ENCODE data around the gene CRADD. TPM values are rescaled to one million over a fixed set of nuclear protein-coding genes. Genes with fewer than 3 reads are reported as not detected.
"Not testable (repeated sequence)": the region's sequence is repeated elsewhere in the genome, so short reads cannot be mapped to it uniquely, and the experiment has no call there.

The CRADD gene
- polyA plus RNA-seq, 4 donors, result 11.3 to 16.2 (median 14.2) TPM

DNA sequence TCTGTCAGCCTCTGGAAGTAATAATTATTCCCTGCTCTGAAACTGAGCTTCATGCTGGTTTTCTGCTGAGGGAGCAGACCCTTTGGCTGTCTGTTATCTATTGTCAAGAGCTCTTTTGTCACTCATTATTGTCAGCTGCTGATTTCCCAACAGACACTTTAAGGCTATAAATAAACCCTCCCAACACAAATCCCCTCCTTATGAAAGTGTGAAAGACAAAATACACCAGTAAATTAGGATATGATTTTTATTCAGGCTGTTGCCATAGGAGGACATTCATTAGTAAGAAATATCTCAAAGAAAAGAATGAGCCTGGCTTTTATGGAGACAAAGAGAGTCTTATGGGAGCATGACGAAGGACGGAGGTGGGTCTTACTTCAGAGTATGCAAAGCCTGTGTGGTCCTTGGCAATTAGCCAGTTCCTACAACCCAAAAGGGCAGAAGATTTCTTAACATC, 180.8 kb downstream of the CRADD start:
- no peak for DNase-seq (ENCODE audit: low read depth in 4 of 4, low spot score in 3 of 4)

DNA sequence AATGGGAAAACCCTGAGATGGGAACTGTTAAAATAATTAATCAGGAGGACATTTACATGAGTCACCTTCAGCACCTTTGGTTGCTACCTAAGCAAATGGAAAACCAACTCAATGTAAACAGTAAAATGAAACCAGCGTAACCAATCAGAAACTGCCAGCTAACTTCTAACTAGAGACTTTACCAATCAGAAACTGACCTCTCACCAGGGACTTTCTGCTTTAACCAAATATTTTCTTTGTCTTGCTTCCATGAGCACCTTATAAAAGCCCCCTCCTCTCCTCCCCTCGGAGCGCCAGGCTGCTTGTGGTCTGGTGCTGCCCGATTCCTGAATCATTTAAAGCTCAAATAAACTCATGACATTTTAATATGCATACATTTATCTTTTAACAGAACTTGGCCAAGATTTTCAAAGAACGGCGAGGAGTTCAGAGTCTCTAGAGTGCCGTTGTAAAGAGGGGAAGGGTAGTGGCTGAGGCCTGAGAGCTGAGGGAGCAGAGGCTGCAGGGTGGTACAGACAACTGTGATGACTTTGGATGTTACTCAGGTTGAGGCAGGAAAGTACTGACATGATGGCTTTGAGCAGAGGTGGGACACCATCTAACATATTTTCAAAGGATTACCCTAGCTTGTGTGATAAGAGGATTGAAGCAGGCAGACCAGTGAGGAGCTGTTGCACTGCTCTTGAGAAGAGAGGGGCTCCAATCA, 183.6 kb downstream of the CRADD start:
- no peak for DNase-seq (ENCODE audit: low read depth in 4 of 4, low spot score in 3 of 4)

DNA sequence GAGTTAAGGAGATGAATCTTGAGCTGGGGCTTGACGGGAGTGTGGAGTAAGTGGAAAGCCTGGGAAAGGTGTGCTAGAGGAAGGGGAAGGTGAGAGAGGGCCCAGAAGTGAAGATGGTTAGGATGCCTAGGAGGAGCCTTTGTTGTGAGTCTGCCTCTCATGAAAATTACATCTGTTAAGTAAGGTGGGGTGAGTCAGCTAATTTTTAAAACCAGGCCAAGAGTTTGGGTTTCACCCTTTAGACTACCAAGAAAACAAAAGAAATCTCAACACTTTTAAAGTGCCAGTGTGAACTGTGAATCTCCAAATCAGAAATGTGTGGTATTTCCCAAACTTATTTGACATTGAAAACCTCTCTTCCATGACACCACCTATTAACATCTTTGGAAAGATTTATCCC, 185.2 kb downstream of the CRADD start:
- no peak for DNase-seq (ENCODE audit: low read depth in 4 of 4, low spot score in 3 of 4)

DNA sequence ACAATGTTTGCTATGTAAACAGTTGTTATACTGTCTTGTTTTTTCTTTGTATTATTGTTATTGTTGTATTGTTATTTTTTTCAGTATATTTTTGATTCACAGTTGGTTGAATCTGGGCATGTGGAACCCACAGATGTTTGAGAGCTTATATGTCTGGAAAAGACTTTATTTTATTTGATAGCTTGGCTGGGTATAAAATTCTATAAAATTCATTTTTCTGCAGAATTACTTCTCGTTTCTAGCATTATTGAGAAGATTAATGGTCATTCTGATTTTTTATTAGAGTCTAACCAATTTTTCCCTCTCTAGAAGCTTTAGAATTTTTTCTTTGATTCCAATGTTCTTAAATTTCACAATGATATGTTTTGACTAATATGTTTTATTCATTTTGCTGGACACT, 188.6 kb downstream of the CRADD start:
- DNase-seq (ENCODE audit: low read depth in 4 of 4, low spot score in 3 of 4), result no peak

DNA sequence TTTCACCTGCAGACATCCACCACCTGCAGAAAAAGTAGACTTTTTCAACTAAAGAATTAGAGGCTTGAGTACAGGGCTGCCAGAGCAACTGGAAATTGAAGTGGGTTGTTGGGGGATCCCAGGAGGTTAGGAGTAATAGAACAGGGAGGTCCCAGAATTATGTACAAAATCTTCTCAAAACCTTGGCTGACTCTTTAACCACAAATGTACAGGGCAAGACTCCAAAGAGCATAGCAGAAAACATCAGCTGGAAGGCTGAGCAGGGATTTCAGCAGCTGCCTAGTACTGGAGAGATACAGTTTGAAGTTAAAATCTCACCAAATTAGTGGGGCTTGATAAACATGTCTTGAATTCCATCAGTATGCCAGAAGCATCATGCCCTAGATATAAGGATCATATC, 191.6 kb downstream of the CRADD start:
- DNase-seq (ENCODE audit: low read depth in 4 of 4, low spot score in 3 of 4), result no peak

DNA sequence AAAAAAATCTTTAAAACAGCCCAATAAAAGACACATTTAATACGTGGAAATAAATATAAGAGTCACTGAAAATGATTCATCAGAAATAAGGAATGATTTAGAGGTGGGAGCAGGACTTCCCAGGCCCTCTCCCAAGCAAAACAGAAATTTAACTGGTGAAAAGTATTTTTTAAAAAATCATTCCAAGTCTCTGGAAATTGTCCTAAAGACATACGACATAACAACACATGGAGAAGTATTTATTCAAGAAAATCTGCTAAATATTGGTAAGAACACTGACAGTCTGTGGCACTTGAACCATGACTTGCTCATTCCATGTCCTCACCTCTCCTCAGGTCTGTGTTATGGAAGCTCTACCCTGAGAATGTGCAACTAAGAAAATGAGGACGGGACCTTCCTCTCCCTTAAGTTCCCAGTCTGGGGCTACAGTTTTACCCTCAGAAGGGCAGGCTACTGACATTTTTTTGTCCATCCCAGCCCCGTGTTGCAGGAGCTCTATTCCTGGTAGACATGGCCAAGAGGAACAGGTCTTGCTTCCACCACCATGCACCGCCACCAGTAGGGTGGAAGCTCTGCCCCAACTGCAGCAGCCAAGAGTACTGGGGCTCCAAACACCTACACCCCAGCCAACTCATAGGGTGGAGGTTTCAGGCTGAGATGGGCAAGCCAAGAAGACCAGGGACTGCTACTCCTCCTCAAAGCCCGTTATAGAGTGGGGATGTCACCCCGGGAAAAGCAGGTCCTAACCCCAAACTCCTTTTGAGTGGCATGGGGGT, 193.0 kb downstream of the CRADD start:
- DNase-seq (ENCODE audit: low read depth in 4 of 4, low spot score in 3 of 4), result no peak

DNA sequence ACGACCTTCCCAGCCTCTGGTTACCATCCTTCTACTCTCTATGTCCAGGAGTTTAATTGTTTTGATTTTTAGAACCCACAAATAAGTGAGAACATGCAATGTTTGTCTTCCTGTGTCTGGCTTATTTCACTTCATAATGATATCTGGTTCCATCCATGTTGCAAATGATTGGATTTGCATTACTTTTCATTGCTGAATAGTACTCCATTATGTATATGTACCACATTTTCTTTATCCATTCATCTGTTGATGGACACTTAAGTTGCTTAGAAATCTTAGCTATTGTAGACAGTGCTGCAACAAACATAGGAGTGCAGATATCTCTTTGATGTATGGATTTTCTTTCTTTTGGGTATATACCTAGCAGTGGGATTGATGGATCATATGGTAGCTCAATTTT, 194.4 kb downstream of the CRADD start:
- not testable (repeated sequence) for DNase-seq (ENCODE audit: low read depth in 4 of 4, low spot score in 3 of 4)

DNA sequence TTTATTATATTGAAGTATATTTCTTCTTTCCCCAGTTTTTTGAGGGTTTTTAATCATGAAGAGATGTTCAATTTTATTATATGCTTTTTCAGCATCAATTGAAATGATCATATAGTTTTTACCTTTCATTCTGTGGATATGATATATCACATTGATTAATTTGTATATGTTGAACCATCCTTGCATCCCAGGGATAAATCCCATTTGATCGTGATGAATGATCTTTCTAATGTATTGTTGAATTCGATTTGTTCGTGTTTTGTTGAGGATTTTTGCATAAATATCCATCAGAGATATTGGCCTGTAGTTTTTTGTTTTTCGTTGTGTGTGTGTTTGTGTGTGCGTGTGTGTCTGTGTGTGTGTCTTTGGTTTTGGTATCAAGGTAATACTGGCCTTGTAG, 196.4 kb downstream of the CRADD start:
- no peak for DNase-seq (ENCODE audit: low read depth in 4 of 4, low spot score in 3 of 4)

DNA sequence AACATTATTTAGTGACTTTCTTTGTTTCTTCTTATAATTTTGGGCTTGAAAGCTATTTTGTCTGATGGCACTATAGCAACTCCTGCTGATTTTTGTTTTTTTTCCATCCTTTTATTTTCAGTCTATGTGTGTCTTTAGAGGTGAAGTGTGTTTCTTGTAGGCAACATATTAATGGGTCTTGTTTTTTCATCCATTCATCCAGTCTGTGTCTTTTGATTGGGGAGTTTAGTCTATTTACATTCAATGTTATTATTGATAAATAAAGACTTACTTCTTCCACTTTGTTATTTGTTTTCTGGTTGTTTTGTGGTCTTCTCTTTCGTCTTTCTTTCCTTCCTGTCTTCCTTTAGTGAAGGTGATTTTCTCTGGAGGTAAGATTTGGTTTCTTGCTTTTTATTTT, 198.0 kb downstream of the CRADD start:
- DNase-seq (ENCODE audit: low read depth in 4 of 4, low spot score in 3 of 4), result no peak

DNA sequence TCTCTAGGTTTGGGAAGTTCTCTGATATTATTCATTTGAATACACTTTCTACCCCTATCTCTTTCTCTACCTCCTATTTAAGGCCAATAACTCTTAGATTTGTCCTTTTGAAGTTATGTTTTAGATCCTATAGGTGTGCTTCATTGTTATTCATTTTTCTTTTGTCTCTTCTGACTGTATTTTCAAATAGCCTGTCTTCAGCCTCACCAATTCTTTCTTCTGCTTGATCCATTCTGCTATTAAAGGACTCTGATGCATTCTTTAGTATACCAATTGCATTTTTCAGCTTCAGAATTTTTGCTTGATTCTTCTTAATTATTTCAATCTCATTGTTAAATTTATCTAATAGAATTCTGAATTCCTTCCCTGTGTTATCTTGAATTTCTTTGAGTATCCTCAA, 199.2 kb downstream of the CRADD start:
- no peak for DNase-seq (ENCODE audit: low read depth in 4 of 4, low spot score in 3 of 4)

DNA sequence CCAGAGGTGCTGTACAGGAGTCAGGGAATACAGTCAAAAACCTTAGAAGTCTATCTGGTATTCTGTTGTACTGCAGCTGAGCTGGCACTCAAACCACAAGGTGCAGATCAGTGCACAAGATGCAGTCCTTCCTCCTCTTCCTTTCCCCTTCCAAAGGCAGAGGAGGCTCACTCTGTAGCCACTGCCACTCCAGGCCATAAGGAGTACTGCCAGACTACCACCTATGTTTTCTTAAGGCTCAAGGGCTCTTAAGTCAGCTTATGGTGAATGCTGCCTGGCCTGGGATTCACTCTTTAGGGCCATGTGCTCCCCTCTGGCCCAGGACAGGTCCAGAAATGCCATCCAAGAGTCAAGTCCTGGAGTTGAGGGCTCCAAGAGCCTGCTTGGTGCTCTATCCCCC, 200.3 kb downstream of the CRADD start:
- no peak for DNase-seq (ENCODE audit: low read depth in 4 of 4, low spot score in 3 of 4)

DNA sequence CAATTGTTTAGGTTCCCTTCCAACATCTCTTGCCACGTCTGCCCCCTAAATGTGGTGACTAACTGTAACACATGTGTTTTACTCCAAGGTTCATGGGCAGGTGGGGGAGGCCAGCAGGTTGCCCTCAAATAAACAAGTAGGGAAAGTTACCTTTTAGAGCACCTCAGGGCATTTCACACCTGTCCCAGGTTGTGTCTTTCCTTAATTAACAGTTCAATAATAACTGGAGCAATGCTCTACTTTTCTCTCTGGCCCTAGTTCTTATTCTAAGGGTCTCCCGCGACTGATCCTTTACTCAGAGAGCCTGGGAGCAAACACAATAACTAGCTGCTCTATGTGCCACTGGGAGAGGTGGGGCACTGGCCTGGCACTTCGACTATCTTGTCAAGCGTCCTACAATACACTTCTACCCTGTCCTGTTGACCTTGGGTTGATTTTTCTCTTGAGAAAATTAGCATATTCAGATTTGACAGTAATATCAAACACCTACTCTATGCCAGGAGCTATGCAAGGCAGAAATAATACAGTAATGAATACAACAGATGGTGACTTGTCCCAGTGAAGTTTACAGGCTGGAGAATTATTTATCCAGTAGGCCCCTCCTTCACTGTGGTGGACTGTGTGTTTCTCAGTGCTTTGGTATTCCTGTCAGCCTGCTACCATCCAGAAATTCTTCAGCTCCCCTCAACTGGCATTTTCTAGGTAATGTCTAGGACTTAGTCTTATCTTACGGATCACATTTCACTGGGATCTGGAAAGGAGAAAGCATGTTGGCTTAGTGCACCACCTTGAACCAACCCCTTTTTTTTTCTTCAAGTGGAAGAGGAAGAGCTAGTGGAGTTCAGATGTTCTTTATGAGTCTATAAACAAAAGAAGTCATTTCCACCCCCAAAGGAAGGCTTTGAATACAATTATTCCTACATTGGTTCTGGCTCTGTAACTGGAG, 202.6 kb downstream of the CRADD start:
- DNase-seq (ENCODE audit: low read depth in 4 of 4, low spot score in 3 of 4), result no peak

DNA sequence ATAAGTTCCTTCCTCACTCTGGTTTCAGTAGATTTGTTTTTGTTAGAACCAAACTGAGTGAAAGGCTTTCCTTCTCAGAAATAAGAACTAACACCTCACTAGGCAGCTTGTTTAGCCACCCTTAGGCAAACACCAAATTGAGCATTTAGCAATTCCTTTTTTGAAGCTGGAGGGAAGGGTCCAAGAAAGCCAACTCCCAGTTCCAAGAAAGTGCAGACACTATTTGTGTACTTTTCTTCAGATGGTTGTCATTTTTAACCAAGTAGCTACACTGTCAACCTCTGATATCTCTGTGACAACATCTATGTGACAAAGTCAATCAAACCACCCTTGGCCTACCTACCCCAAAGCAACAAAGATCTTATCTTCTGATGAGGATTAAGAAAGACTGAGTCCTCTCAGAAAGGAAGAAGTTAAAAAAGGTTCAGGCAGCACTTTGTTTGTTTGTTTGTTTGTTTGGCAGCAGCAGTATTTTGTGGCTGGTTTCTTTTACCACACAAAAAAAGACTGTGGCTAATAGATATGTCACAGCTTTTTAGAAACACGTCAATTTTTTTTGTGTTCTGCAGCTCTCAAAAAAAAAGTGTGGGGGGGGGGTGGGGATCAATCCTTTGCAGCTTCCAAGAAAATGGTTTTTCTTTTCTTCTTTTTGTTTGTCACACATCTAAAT, 203.8 kb downstream of the CRADD start:
- DNase-seq (ENCODE audit: low read depth in 4 of 4, low spot score in 3 of 4), result no peak

DNA sequence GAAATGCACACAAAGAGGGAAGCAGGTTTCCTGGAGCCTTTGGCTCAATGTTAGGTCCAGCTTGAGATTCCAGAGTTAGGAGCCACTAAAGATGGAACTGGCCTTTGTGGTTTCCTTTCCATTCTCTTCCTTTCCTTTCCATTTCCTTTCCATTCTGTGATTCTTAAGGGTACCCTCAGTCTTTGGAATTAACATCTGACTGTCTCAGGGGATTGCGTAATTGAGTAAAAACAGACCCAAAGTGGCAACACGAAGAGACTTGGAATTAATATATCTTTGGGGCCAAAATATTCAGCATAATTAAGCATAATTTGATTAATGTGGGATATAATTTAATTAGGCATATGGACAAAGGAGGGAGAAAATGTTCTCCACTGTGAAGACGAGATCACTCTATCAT, 205.6 kb downstream of the CRADD start:
- no peak for DNase-seq (ENCODE audit: low read depth in 4 of 4, low spot score in 3 of 4)

DNA sequence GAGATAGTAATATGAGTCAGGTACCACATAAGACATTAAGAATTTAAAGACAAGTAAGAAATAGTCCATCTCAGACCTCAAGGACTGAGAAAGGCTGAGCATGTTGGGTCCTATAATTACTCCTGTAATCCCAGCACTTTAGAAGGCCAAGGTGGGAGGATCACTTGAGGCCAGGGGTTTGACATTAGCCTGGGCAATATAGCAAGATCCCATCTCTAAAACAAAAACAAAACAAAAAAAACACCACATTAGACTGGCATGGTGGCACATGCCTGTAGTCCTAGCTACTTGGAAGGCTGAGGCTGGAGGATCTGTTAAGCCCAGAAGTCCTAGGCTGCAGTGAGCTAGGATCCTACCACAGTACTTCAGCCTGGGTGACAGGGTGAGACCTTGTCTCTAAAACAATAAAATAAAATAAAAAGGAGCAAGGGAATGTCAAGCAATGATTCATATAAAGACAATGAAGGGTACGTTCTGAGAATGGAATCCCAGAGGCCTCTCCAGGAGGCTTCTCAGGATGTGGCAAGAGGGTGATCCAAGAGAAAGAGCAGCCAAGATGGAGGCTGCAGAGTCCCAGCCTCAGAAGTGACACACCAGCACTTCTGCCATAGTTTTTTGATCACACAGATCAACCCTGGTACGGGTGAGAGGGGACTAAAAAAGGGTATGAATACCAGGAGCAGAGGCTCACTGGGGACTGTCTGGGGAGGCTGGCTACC, 206.4 kb downstream of the CRADD start:
- DNase-seq (ENCODE audit: low read depth in 4 of 4, low spot score in 3 of 4), result no peak

DNA sequence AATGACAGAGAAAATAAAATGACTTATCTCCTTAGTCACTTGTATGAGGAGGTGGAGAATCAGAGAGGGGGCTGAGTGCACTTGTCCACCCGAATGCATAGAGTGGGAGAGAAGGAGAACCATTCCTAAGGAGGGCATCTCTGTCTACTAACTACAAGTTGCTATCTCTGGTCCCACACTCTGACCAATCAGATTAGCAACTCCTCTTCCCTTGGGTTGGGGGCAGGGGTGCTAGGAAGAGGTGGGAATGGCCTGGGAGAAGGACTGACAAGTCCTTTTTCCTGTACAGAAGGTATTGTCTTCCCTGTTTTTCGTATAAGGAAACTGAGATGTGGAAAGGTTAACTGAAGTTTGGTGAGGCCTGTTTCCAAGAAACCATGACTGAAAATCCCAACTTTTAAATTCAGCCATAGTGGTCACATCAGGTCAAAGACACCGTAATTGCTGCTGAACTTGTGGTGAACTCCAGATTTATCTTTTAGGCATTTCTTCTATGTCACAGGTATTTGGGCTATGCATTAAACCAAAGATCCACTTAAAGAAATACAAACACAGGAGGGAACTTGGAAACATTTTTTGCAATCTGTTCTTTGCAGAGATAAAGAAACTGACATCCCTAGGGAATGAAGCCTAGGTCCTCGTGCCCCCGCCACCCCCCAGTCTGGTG, 207.8 kb downstream of the CRADD start:
- no peak for DNase-seq (ENCODE audit: low read depth in 4 of 4, low spot score in 3 of 4)

DNA sequence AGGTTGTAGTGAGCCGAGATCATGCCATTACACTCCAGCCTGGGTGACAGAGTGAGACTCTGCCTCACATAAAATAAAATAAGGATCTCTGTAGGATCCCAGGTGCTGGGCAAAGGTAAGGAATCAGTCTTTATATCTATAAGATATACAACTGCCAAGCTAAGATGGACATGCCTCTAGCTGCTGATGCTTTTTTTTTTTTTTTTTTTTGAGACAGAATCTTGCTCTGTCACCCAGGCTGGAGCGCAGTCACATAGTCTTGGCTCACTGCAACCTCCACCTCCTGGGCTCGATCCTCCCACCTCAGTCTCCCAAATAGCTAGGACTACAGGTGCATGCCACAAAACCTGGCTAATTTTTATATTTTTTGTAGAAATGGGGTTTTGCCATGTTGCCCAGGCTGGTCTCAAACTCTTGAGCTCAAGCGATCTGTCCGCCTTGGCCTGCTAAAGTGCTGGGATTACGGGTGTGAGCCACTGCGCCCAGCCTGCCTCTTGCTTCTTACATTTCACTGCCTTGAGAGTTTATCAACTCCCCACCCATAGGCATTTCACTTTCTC, 208.9 kb downstream of the CRADD start:
- DNase-seq (ENCODE audit: low read depth in 4 of 4, low spot score in 3 of 4), result not testable (repeated sequence)

DNA sequence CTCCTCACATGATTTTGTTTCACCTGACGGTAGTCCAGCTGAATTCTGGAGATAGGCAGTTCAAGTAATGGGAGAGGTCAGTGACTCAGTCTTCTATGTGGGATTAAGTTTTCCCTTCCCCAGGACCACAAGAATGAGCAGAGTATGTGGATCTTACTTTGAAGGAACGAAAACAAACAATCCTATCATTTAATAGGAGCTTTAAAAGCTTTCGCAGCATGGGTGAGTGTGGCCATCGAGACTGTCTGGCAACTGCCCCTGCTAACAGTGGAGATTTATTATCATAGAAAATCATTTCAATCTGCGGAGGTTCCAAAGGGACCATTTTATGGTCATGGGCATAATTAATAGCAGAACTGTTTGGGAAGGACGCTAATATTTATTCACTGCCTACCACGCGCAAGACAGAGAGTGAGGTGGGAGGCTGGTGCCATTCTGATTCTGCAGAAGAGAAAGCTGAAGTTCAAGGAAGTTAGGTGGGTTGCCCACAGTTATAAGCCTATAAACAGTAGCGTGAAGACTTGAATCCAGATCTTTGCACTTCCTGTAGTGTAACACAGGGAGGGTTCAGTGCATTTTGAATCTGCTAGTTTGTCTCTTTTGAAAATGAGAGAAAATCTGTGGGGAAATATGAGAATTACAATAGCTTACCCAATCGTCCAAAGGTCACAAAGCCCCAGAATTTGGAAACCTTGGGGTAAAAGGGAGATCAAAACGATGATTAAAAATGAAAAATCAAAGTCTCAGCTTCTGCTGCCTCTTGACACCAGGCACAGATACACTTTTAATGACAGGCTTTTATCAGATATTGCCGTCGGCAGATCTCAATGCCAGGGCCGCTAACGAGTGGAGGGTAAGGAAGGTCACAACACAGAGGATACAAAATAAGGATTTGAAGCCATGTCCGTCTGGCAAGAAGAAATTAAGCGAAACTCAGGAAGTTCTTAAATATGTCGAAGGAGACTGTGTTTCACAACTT, 209.6 kb downstream of the CRADD start:
- DNase-seq (ENCODE audit: low read depth in 4 of 4, low spot score in 3 of 4), result no peak
